K562 (cell line): Measurements from ENCODE around the gene MUC5B. TPM values are rescaled to one million over a fixed set of nuclear protein-coding genes. Genes with fewer than 3 reads are reported as not detected.
"Not testable (repeated sequence)": the region's sequence is repeated elsewhere in the genome, so short reads cannot be mapped to it uniquely, and the experiment has no call there.

ENCODE experiments used
- ATAC-seq: fragments of 200-7000 bp; cut with Tn5 transposase; 3 replicates; pipeline ENCODE4 v1.9.1; 2020; ENCODE audit warnings: moderate library complexity
- BruUV-seq: library from RNA; stranded (reverse); fragments of 400-500 nt; replicated peaks from 2 replicates; lab custom pipeline; 2021; lab: Mats Ljungman, UMichigan
- CTCF ChIA-PET: fragments of 300-600 bp; formaldehyde crosslinking; extraction: SDS; loops from one replicate; lab custom pipeline; 2021; ENCODE audit warnings: low intra/inter-chr PET ratio; lab: Yijun Ruan, JAX
- POLR2A ChIA-PET: fragments of 300-600, 350-650 bp; sonication (Branson Sonifier 250); formaldehyde crosslinking; extraction: SDS; loops from one replicate; lab custom pipeline; 2021; ENCODE audit warnings: antibody characterized with exemption, inconsistent platforms; lab: Yijun Ruan, JAX
- DNase-seq, 4 experiments: peaks; one replicate each; pipeline versions ENCODE4 v3.0.0 to v3.0.0-alpha.2; 2011 to 2018; ENCODE audit warnings: low spot score in 3 of 4, mixed read lengths in 3 of 4; ENCODE audit errors: extremely low read depth in 1 of 4
- FAIRE-seq: peaks from 2 replicates; lab custom pipeline; 2011; peaks lifted over from hg19 to GRCh38; lab: Jason Lieb, UNC
- H2AFZ ChIP-seq: 2 replicates; pipeline ENCODE4 v1.6.0; 2011; ENCODE audit warnings: low read depth, low read length, control low read depth, inconsistent platforms
- H3K27ac ChIP-seq: fragments of 200-600 bp; 3 replicates; pipeline ENCODE4 v1.8.0; 2011; ENCODE audit warnings: low read depth, mild to moderate bottlenecking, control low read depth, inconsistent platforms, low read length, moderate library complexity, mixed read lengths; ENCODE audit errors: extremely low read depth
- H3K27me3 ChIP-seq, 2 experiments: fragments of 300-600 bp in 1 of 2; 2 replicates in 1 of 2; 3 replicates in 1 of 2; pipeline versions ENCODE4 v1.6.0 to v1.8.0; 2011; ENCODE audit warnings: inconsistent platforms in 2 of 2, low read length in 2 of 2, mild to moderate bottlenecking in 1 of 2, mixed read lengths in 1 of 2, moderate library complexity in 1 of 2; ENCODE audit not compliant: control insufficient read depth in 2 of 2, insufficient read depth in 2 of 2
- H3K36me3 ChIP-seq: fragments of 300-600 bp; 3 replicates; pipeline ENCODE4 v1.8.0; 2011; ENCODE audit warnings: mild to moderate bottlenecking, low read length, inconsistent platforms; ENCODE audit not compliant: control insufficient read depth, insufficient read depth
- H3K4me1 ChIP-seq, 2 experiments: fragments of 200-600 bp in 1 of 2; replicated peaks in 1 of 2; 2 replicates in 1 of 2; 3 replicates in 1 of 2; pipeline versions ENCODE4 v1.5.1 to v1.8.0; 2011; ENCODE audit warnings: inconsistent platforms in 2 of 2, low read length in 2 of 2, mild to moderate bottlenecking in 1 of 2, mixed read lengths in 1 of 2, moderate library complexity in 1 of 2; ENCODE audit not compliant: control insufficient read depth in 2 of 2, insufficient read depth in 2 of 2
- H3K4me2 ChIP-seq: 2 replicates; pipeline ENCODE4 v1.6.1; 2011; ENCODE audit warnings: low read length, control low read depth, inconsistent platforms, mixed read lengths; ENCODE audit not compliant: insufficient read depth
- H3K4me3 ChIP-seq: fragments of 200-600 bp; sonication (generic), shearing (Covaris generic); 2 replicates; pipeline ENCODE4 v1.5.1; 2016; ENCODE audit warnings: control low read depth, inconsistent platforms
- H3K79me2 ChIP-seq: fragments of 200-600 bp; 3 replicates; pipeline ENCODE4 v1.8.0; 2011; ENCODE audit warnings: low read length, inconsistent platforms; ENCODE audit not compliant: control insufficient read depth, insufficient read depth
- H3K9ac ChIP-seq, 2 experiments: 2 replicates each; pipeline versions ENCODE4 v1.6.0 to v1.6.1; 2011; ENCODE audit warnings: low read depth in 2 of 2, low read length in 2 of 2, control low read depth in 1 of 2, inconsistent platforms in 1 of 2, mild to moderate bottlenecking in 1 of 2, mixed read lengths in 1 of 2; ENCODE audit not compliant: insufficient read depth in 1 of 2
- H3K9me1 ChIP-seq: one replicate; pipeline ENCODE4 v1.6.0; 2011; ENCODE audit warnings: inconsistent platforms, mild to moderate bottlenecking, low read length, moderate library complexity; ENCODE audit not compliant: control insufficient read depth, insufficient read depth
- H3K9me3 ChIP-seq: replicated peaks from 2 replicates; pipeline ENCODE4 v1.5.1; 2011; ENCODE audit warnings: low read depth, low read length, inconsistent platforms; ENCODE audit not compliant: control insufficient read depth, insufficient read depth
- H4K20me1 ChIP-seq: replicated peaks from 2 replicates; pipeline ENCODE4 v1.6.1; 2011; ENCODE audit warnings: low read length, inconsistent platforms, mixed read lengths; ENCODE audit not compliant: control insufficient read depth, insufficient read depth
- DPF2 ChIP-seq: fragments of 450-650 bp; IDR thresholded peaks from 2 replicates; pipeline ENCODE4 v1.6.1; 2016
- EWSR1 ChIP-seq: fragments of 450-650 bp; IDR thresholded peaks from 2 replicates; pipeline ENCODE4 v1.6.1; 2018; ENCODE audit warnings: borderline replicate concordance, mild to moderate bottlenecking, low read depth, moderate library complexity; ENCODE audit not compliant: partially characterized antibody
- HMGN3 ChIP-seq: IDR thresholded peaks from 2 replicates; pipeline ENCODE4 v1.6.1; 2011; ENCODE audit warnings: borderline replicate concordance, low read depth, mild to moderate bottlenecking, mixed read lengths, low read length; ENCODE audit not compliant: insufficient read length; ENCODE audit errors: extremely low read depth
- MCM5 ChIP-seq: fragments of 450-650 bp; IDR thresholded peaks from 2 replicates; pipeline ENCODE4 v1.6.1; 2016; ENCODE audit warnings: low read depth
- PHB2 ChIP-seq: fragments of 450-650 bp; IDR thresholded peaks from 2 replicates; pipeline ENCODE4 v1.6.1; 2017; ENCODE audit warnings: low read depth
- TBL1XR1 ChIP-seq, 2 experiments: IDR thresholded peaks; 2 replicates each; pipeline ENCODE4 v1.6.1; 2012; ENCODE audit warnings: improper control_type of control experiment in 2 of 2, low read length in 2 of 2, mild to moderate bottlenecking in 1 of 2
- ZC3H4 ChIP-seq: sonication (generic); formaldehyde crosslinking; IDR thresholded peaks from 2 replicates; pipeline ENCODE4 v1.9.0; 2021; ENCODE audit warnings: missing genetic modification reagents, borderline replicate concordance
- ZNF24 ChIP-seq: fragments of 450-650 bp; IDR thresholded peaks from 2 replicates; pipeline ENCODE4 v1.6.1; 2016
- ZNF644 ChIP-seq: fragments of 200-800 bp; sonication (Bioruptor generic); IDR thresholded peaks from 2 replicates; pipeline ENCODE4 v1.6.1; 2016; ENCODE audit warnings: low read depth, missing genetic modification characterization, missing compliant biosample characterization
- WGBS: fragments of 100-300 bp; shearing (Covaris generic); methylation state at CpG from one replicate; pipeline ENCODE4 v1.1.6; 2016; ENCODE audit warnings: low coverage, mixed read lengths; ENCODE audit not compliant: insufficient coverage; ENCODE audit errors: missing lambda C conversion rate; 5-methylcytosine and 5-hydroxymethylcytosine counted together
- in situ Hi-C: fragments of 300-500 bp; cut with MboI; formaldehyde crosslinking; loops from 4 replicates; pipeline ENCODE4 v1.15.0; 2018; ENCODE audit warnings: inconsistent platforms, mixed read lengths
- intact Hi-C: fragments of 100-400 bp; cut with micrococcal nuclease; formaldehyde crosslinking; loops from 2 replicates; pipeline ENCODE4 v1.14.2; 2022
- polyA plus RNA-seq, 8 experiments: library from polyadenylated mRNA; depleted of rRNA in 4 of 8; stranded (reverse) in 5 of 8; unstranded in 3 of 8; fragments of >200 nt; fragmentation: Nextera tagmentation in 2 of 8; fragmentation: Illumina TruSeq in 1 of 8; extraction: Ambion mirVana in 2 of 8; extraction: Trizol in 1 of 8; gene quantifications; 2 replicates each; pipeline versions ENCODE4 v1.2.1 to v1.2.3, GENCODE V29; 2011 to 2014; ENCODE audit warnings: inconsistent platforms in 1 of 8, missing spikeins in 1 of 8
- total RNA-seq, 7 experiments: library from RNA; depleted of rRNA in 6 of 7; stranded (reverse); fragments of >200 nt in 6 of 7; fragmentation: Illumina TruSeq in 2 of 7; extraction: Trizol in 2 of 7; gene quantifications; 2 replicates each; pipeline versions ENCODE4 v1.2.1 to v1.2.3, GENCODE V29; 2011 to 2021; ENCODE audit warnings: low replicate concordance in 1 of 7
- TF ChIP-seq, protein P1 (sequence below): sonication (generic); formaldehyde crosslinking; IDR thresholded peaks from 2 replicates; pipeline ENCODE4 v1.8.1; 2022; ENCODE audit warnings: missing genetic modification reagents
- TF ChIP-seq, protein P2 (sequence below): sonication (generic); formaldehyde crosslinking; IDR thresholded peaks from 2 replicates; pipeline ENCODE4 v1.9.0; 2022; ENCODE audit warnings: mild to moderate bottlenecking, missing genetic modification reagents
- TF ChIP-seq, protein P3 (sequence below): fragments of 250-450 bp; sonication (Bioruptor Pico); IDR thresholded peaks from 2 replicates; pipeline ENCODE4 v1.5.0; 2021

MUC5B gene
- total and polyA plus RNA-seq, 9 of the 15 experiments (the other 6 are each of a cell fraction or from before 2014, with no cell fraction given), result 0.04 to 0.95 TPM; not detected in 7

DNA sequence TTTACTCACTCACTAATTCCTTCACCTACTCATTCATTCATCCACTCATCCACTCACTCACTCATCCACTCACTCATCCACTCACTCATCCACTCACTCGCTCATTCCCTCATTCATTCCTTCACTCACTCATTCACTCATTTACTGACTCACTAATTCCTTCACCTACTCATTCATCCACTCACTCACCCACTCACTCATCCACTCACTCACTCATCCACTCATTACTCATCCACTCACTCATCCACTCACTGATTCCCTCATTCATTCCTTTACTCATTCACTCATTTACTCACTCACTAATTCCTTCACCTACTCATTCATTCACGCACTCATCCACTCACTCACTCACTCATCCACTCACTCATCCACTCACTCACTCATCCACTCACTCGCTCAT is 49.5 kb upstream of the MUC5B start:
- CTCF ChIA-PET, H3K27ac ChIP-seq: not testable (repeated sequence)

DNA sequence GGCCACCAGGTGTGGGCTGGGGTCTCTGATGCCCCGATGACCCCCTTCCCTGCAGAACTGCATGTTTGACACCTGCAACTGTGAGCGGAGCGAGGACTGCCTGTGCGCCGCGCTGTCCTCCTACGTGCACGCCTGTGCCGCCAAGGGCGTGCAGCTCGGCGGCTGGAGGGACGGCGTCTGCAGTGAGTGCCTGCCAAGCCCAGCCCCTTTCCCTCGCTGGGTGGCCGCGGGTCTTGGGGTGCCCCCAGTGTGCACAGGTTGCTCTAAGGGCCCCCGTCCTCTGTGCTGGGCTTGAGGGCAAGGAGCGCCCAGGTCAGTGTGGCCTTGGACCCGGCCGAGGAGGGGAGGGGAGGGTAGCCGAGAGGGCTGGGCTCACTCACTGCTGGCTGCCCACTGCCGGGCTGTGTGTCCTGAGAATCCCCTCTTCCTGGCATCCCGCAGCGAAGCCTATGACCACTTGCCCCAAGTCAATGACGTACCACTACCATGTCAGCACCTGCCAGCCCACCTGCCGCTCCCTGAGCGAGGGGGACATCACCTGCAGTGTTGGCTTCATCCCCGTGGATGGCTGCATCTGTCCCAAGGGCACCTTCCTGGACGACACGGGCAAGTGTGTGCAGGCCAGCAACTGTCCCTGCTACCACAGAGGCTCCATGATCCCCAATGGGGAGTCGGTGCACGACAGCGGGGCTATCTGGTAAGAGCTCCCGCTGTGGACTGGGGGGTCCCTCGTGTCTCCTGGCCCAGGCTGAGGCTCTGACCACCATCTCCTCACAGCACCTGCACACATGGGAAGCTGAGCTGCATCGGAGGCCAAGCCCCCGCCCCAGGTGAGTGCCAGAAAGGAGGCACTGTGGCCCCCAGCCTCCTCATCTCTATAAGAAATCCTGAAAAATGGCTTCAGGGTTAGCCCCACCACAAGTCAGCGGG is 48.2 kb upstream of the MUC5B start:
- no peak for ATAC-seq
- WGBS, result 38% methylated on average over 35 of the region's 39 CpGs
- no TSS peak for BruUV-seq
- Histone ChIP-seq H3K9ac (no peak overlapping the region), H3K4me1 (0 out of 5 replicates have a peak, but pooled peaks cover 0 to under 1% of the 10 kb centered on the region in 2 experiments), H3K27ac (no peak overlapping the region), H3K9me3 (peaks cover 2% of the 10 kb centered on the region; the same call in 1 of the 2 replicates), H3K9me1 (no peaks in the 10 kb centered on the region), H3K36me3 (no peaks in the 10 kb centered on the region), H2AFZ (no peak overlapping the region), H4K20me1 (no peaks in the 10 kb centered on the region), H3K4me2 (no peak overlapping the region), H3K79me2 (no peaks in the 10 kb centered on the region), H3K4me3 (no peak overlapping the region), H3K27me3 (no peaks in the 10 kb centered on the region)
- ChIA-PET POLR2A (no interaction called here), CTCF (no interaction called here)
- DNase-seq, result no peak
- intact Hi-C loops (no loop called here), in situ Hi-C loops (no loop called here)
- no peak for FAIRE-seq
- TF ChIP-seq EWSR1 (no peak), HMGN3 (no peak), ZC3H4 (CRISPR knock-in tag) (no peak), PHB2 (no peak), ZNF644 (tag) (no peak), TBL1XR1 (IDR thresholded peaks at IDR 0.05; ENCODE audit: low read length in 2 of 2) (no peak), DPF2 (no peak), MCM5 (no peak)
- TF ChIP-seq, protein P1, sequence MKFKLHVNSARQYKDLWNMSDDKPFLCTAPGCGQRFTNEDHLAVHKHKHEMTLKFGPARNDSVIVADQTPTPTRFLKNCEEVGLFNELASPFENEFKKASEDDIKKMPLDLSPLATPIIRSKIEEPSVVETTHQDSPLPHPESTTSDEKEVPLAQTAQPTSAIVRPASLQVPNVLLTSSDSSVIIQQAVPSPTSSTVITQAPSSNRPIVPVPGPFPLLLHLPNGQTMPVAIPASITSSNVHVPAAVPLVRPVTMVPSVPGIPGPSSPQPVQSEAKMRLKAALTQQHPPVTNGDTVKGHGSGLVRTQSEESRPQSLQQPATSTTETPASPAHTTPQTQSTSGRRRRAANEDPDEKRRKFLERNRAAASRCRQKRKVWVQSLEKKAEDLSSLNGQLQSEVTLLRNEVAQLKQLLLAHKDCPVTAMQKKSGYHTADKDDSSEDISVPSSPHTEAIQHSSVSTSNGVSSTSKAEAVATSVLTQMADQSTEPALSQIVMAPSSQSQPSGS (CRISPR knock-in tag), result no peak
- TF ChIP-seq, protein P2, sequence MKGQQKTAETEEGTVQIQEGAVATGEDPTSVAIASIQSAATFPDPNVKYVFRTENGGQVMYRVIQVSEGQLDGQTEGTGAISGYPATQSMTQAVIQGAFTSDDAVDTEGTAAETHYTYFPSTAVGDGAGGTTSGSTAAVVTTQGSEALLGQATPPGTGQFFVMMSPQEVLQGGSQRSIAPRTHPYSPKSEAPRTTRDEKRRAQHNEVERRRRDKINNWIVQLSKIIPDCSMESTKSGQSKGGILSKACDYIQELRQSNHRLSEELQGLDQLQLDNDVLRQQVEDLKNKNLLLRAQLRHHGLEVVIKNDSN (CRISPR knock-in tag), result no peak
- TF ChIP-seq, protein P3, sequence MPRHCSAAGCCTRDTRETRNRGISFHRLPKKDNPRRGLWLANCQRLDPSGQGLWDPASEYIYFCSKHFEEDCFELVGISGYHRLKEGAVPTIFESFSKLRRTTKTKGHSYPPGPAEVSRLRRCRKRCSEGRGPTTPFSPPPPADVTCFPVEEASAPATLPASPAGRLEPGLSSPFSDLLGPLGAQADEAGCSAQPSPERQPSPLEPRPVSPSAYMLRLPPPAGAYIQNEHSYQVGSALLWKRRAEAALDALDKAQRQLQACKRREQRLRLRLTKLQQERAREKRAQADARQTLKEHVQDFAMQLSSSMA (CRISPR knock-in tag), result no peak

More for the DNA sequence above, 49.5 kb upstream of the MUC5B start:
- H3K9me3 ChIP-seq, H3K4me2 ChIP-seq, ATAC-seq, DNase-seq, POLR2A ChIA-PET, in situ Hi-C loops, H3K27me3 ChIP-seq, H4K20me1 ChIP-seq, H3K9ac ChIP-seq, H3K9me1 ChIP-seq, H2AFZ ChIP-seq, H3K4me1 ChIP-seq, FAIRE-seq, H3K79me2 ChIP-seq, BruUV-seq, intact Hi-C loops, H3K4me3 ChIP-seq, H3K36me3 ChIP-seq: not testable (repeated sequence)
- TF ChIP-seq ZNF24, result 0 out of 2 replicates have a peak, but pooled peaks have one; percentile 4
- WGBS, result 15% methylated on average over 3 of the region's 3 CpGs
